H9 (cell line): ENCODE results near the gene SEMA3A. TPM values are rescaled to one million over a fixed set of nuclear protein-coding genes. Genes with fewer than 3 reads are reported as not detected.

Experiments used
- DNase-seq: peaks from one replicate; pipeline ENCODE4 v3.0.0-alpha.2; 2017
- H2AFZ ChIP-seq: one replicate; pipeline ENCODE4 v1.6.1; 2013; ENCODE audit warnings: mild to moderate bottlenecking, low read length, control low read depth, moderate library complexity
- H2AK5ac ChIP-seq: 2 replicates; pipeline ENCODE4 v1.6.1; 2013; ENCODE audit warnings: low read length, control low read depth, mixed read lengths; ENCODE audit not compliant: insufficient read length
- H2BK120ac ChIP-seq: one replicate; pipeline ENCODE4 v1.6.1; 2013; ENCODE audit warnings: low read depth, mild to moderate bottlenecking, low read length, control low read depth, inconsistent platforms; ENCODE audit not compliant: poor library complexity, severe bottlenecking
- H2BK12ac ChIP-seq: 2 replicates; pipeline ENCODE4 v1.6.1; 2013; ENCODE audit warnings: low read length, control low read depth, mixed read lengths, low read depth; ENCODE audit not compliant: insufficient read length
- H2BK15ac ChIP-seq: 2 replicates; pipeline ENCODE4 v1.6.1; 2013; ENCODE audit warnings: low read depth, low read length, control low read depth
- H2BK20ac ChIP-seq: one replicate; pipeline ENCODE4 v1.6.1; 2013; ENCODE audit warnings: low read depth, mild to moderate bottlenecking, low read length, control low read depth, inconsistent platforms; ENCODE audit not compliant: poor library complexity, severe bottlenecking
- H2BK5ac ChIP-seq: 2 replicates; pipeline ENCODE4 v1.6.1; 2013; ENCODE audit warnings: low read length, control low read depth, mixed read lengths; ENCODE audit not compliant: insufficient read length
- H3K14ac ChIP-seq: 2 replicates; pipeline ENCODE4 v1.6.1; 2013; ENCODE audit warnings: low read length, control low read depth; ENCODE audit not compliant: insufficient read depth
- H3K18ac ChIP-seq: 2 replicates; pipeline ENCODE4 v1.6.1; 2013; ENCODE audit warnings: low read depth, mild to moderate bottlenecking, mixed read lengths, low read length, control low read depth; ENCODE audit not compliant: insufficient read length
- H3K23ac ChIP-seq: 2 replicates; pipeline ENCODE4 v1.6.1; 2013; ENCODE audit warnings: low read length, control low read depth, mixed read lengths, low read depth; ENCODE audit not compliant: insufficient read length
- H3K23me2 ChIP-seq: 2 replicates; pipeline ENCODE4 v1.6.1; 2013; ENCODE audit warnings: low read depth, mild to moderate bottlenecking, mixed read lengths, low read length, control low read depth; ENCODE audit not compliant: insufficient read length, poor library complexity, severe bottlenecking
- H3K27ac ChIP-seq: 2 replicates; pipeline ENCODE4 v1.5.1; 2013; ENCODE audit warnings: low read length, control low read depth, mixed read lengths, low read depth; ENCODE audit not compliant: insufficient read length
- H3K27me3 ChIP-seq: 2 replicates; pipeline ENCODE4 v1.6.1; 2013; ENCODE audit warnings: low read length, control low read depth, inconsistent platforms; ENCODE audit not compliant: insufficient read depth
- H3K4ac ChIP-seq: 2 replicates; pipeline ENCODE4 v1.6.1; 2013; ENCODE audit warnings: low read depth, mild to moderate bottlenecking, control low read depth, inconsistent platforms, low read length, moderate library complexity
- H3K4me1 ChIP-seq: 2 replicates; pipeline ENCODE4 v1.6.1; 2013; ENCODE audit warnings: low read length, control low read depth, inconsistent platforms; ENCODE audit not compliant: insufficient read depth
- H3K4me2 ChIP-seq: 2 replicates; pipeline ENCODE4 v1.6.1; 2013; ENCODE audit warnings: low read length, control low read depth, mixed read lengths; ENCODE audit not compliant: insufficient read length, insufficient read depth
- H3K56ac ChIP-seq: 2 replicates; pipeline ENCODE4 v1.6.1; 2013; ENCODE audit warnings: low read depth, mild to moderate bottlenecking, mixed read lengths, low read length, control low read depth; ENCODE audit not compliant: insufficient read length
- H3K79me1 ChIP-seq: 2 replicates; pipeline ENCODE4 v1.6.1; 2013; ENCODE audit warnings: low read depth, mild to moderate bottlenecking, moderate library complexity, low read length, control low read depth, inconsistent platforms; ENCODE audit not compliant: insufficient read depth, poor library complexity, severe bottlenecking
- H3K79me2 ChIP-seq: 2 replicates; pipeline ENCODE4 v1.6.1; 2013; ENCODE audit warnings: low read length, control low read depth, inconsistent platforms; ENCODE audit not compliant: insufficient read depth
- H3K9ac ChIP-seq: 2 replicates; pipeline ENCODE4 v1.6.1; 2013; ENCODE audit warnings: low read length, control low read depth, mixed read lengths; ENCODE audit not compliant: insufficient read length; ENCODE audit errors: extremely low read depth
- H3K9me3 ChIP-seq: one replicate; pipeline ENCODE4 v1.6.1; 2013; ENCODE audit warnings: low read depth, low read length, inconsistent platforms; ENCODE audit not compliant: control insufficient read depth
- H3T11ph ChIP-seq: one replicate; pipeline ENCODE4 v1.6.1; 2013; ENCODE audit warnings: mild to moderate bottlenecking, low read length, control low read depth, inconsistent platforms
- H4K20me1 ChIP-seq: one replicate; pipeline ENCODE4 v1.6.1; 2013; ENCODE audit not compliant: control insufficient read depth, insufficient read length, insufficient read depth
- H4K5ac ChIP-seq: 2 replicates; pipeline ENCODE4 v1.6.1; 2013; ENCODE audit warnings: low read depth, mild to moderate bottlenecking, mixed read lengths, low read length, control low read depth; ENCODE audit not compliant: insufficient read length
- H4K8ac ChIP-seq: replicated peaks from 2 replicates; pipeline ENCODE4 v1.6.1; 2013; ENCODE audit warnings: low read length, control low read depth, mixed read lengths, low read depth; ENCODE audit not compliant: insufficient read length
- H4K91ac ChIP-seq: 2 replicates; pipeline ENCODE4 v1.6.1; 2013; ENCODE audit warnings: low read depth, mild to moderate bottlenecking, moderate library complexity, mixed read lengths, low read length, control low read depth; ENCODE audit not compliant: insufficient read length
- H3K27ac Mint-ChIP-seq, 3 experiments: 2 replicates in 2 of 3; 3 replicates in 1 of 3; pipeline ENCODE4 v1.8.0; 2020 to 2021; ENCODE audit warnings: mixed read lengths in 3 of 3, mild to moderate bottlenecking in 1 of 3, moderate library complexity in 1 of 3
- H3K27me3 Mint-ChIP-seq: 2 replicates; pipeline ENCODE4 v1.8.0; 2021; ENCODE audit warnings: low read depth, mild to moderate bottlenecking, moderate library complexity, mixed read lengths
- H3K36me3 Mint-ChIP-seq, 3 experiments: 2 replicates in 2 of 3; 3 replicates in 1 of 3; pipeline ENCODE4 v1.8.0; 2020 to 2021; ENCODE audit warnings: low read depth in 3 of 3, mixed read lengths in 3 of 3; ENCODE audit not compliant: insufficient read depth in 1 of 3
- H3K4me1 Mint-ChIP-seq, 2 experiments: 2 replicates each; pipeline ENCODE4 v1.8.0; 2020; ENCODE audit warnings: mixed read lengths in 2 of 2
- H3K4me3 Mint-ChIP-seq, 2 experiments: 2 replicates in 1 of 2; 3 replicates in 1 of 2; pipeline ENCODE4 v1.8.0; 2020 to 2021; ENCODE audit warnings: mild to moderate bottlenecking in 2 of 2, mixed read lengths in 2 of 2, moderate library complexity in 1 of 2
- H3K9me3 Mint-ChIP-seq, 2 experiments: 2 replicates in 1 of 2; 3 replicates in 1 of 2; pipeline ENCODE4 v1.8.0; 2020; ENCODE audit warnings: mild to moderate bottlenecking in 2 of 2, mixed read lengths in 2 of 2, moderate library complexity in 1 of 2
- WGBS: extraction: QIAGEN DNeasy Blood & Tissue Kit; methylation state at CpG from one replicate; pipeline ENCODE4 v1.1.7; 2013; ENCODE audit warnings: missing lambda C conversion rate, low lambda C conversion rate, mixed read lengths; ENCODE audit not compliant: insufficient read length; ENCODE audit errors: extremely low coverage; 5-methylcytosine and 5-hydroxymethylcytosine counted together
- total RNA-seq: library from RNA; stranded (reverse); gene quantifications from 2 replicates; pipeline ENCODE4 v1.2.1, GENCODE V29; 2021
- TF ChIP-seq, protein P1 (sequence below): fragments of 200-600 bp; sonication (generic); conservative IDR thresholded peaks from 3 replicates; pipeline ENCODE4 v1.8.0; 2021; ENCODE audit warnings: antibody characterized with exemption, mild to moderate bottlenecking

The SEMA3A gene
- total RNA-seq, 1 experiment from 2014 or later = 60.0 TPM

- H3K9ac ChIP-seq = no peak overlapping the region
- no peak overlapping the region for H2BK20ac ChIP-seq
- no peak overlapping the region for H3K27ac ChIP-seq
- no peak overlapping the region for H3T11ph ChIP-seq
- no peaks in the 10 kb centered on the region; the same call in 1 of the 2 replicates for H3K4me1 ChIP-seq
- no peak overlapping the region for H2BK12ac ChIP-seq
- Mint-ChIP-seq H3K27me3 (no peaks in the 10 kb centered on the region), H3K9me3 (no peaks in the 10 kb centered on the region), H3K36me3 (peaks cover 0 to 2% (median 0%) of the 10 kb centered on the region in 3 experiments; a peak in 2 of 7 replicates), H3K4me3 (no peak overlapping the region), H3K27ac (no peak overlapping the region), H3K4me1 (peaks cover 45 to 52% of the 10 kb centered on the region in 2 experiments)
- no peak overlapping the region for H3K4ac ChIP-seq
- no peak overlapping the region for H3K18ac ChIP-seq
- no peak overlapping the region for H3K4me2 ChIP-seq
- no peak overlapping the region for H2BK5ac ChIP-seq
- H4K91ac ChIP-seq = no peak overlapping the region
- no peak overlapping the region for H3K14ac ChIP-seq
- no peak overlapping the region for H3K56ac ChIP-seq
- TF ChIP-seq, protein P1, sequence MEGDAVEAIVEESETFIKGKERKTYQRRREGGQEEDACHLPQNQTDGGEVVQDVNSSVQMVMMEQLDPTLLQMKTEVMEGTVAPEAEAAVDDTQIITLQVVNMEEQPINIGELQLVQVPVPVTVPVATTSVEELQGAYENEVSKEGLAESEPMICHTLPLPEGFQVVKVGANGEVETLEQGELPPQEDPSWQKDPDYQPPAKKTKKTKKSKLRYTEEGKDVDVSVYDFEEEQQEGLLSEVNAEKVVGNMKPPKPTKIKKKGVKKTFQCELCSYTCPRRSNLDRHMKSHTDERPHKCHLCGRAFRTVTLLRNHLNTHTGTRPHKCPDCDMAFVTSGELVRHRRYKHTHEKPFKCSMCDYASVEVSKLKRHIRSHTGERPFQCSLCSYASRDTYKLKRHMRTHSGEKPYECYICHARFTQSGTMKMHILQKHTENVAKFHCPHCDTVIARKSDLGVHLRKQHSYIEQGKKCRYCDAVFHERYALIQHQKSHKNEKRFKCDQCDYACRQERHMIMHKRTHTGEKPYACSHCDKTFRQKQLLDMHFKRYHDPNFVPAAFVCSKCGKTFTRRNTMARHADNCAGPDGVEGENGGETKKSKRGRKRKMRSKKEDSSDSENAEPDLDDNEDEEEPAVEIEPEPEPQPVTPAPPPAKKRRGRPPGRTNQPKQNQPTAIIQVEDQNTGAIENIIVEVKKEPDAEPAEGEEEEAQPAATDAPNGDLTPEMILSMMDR = no peak
- WGBS = no CpG with 5 or more reads among the region's 2 CpGs
- no peak overlapping the region for H2BK15ac ChIP-seq
- no peak overlapping the region for H3K23ac ChIP-seq
- no peaks in the 10 kb centered on the region for H4K20me1 ChIP-seq
- no peaks in the 10 kb centered on the region for H3K9me3 ChIP-seq
- H2AFZ ChIP-seq = no peak overlapping the region
- no peak overlapping the region for H4K8ac ChIP-seq
- DNase-seq = no peak
- peaks cover 23% of the 10 kb centered on the region; the same call in 1 of the 2 replicates for H3K79me2 ChIP-seq
- no peaks in the 10 kb centered on the region for H3K23me2 ChIP-seq
- no peaks in the 10 kb centered on the region for H3K79me1 ChIP-seq
- H4K5ac ChIP-seq = no peak overlapping the region
- no peaks in the 10 kb centered on the region for H3K27me3 ChIP-seq
- no peak overlapping the region for H2BK120ac ChIP-seq
- H2AK5ac ChIP-seq = no peak overlapping the region
These were observed 6.6 kb downstream of the SEMA3A start for GRCh38 chr7:84187813-84188510.
